HG03575 (cell line): Measurements from ENCODE around the gene JARID2.

Source experiments
- ATAC-seq: cut with Tn5 transposase; IDR thresholded peaks from one replicate; pipeline ENCODE4 v1.9.1; 2021; ENCODE audit not compliant: unreplicated experiment, insufficient number of reproducible peaks, low FRiP score; ENCODE audit errors: extremely low read depth

The JARID2 gene

DNA sequence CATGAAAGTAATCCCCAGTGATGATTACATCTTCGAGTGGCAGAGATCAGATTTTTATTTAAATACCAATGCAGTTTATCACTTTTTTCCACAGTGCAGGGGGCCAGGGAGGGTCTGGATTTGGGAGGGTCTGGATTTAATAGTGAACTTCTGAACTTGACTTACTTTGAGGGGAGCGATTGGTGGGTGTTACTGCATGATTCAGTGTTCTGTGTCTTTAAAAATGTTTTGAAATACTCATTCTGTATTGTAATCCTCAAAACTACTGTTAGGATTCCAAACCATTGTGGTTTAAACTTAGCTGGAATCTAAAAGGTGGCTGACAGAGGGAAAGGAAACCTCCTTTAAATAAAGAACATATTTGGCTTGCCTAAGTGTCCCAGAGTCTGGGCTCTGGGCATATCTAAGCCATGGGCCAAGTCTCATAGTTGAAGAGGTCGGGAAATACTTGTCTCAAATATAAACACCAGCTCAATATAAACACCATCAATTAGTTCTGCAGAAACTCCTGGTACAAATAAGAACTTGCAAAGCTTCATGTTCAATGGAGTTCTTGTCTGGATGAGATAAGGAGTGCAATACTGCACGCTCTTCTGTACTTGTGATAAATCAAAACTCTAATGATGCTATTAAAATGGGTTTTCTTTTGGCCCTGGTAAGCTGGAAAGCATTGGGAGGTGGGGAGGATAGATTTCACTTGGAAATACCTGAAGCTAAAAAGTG is 14.4 kb downstream of the JARID2 start:
- no peak for ATAC-seq

DNA sequence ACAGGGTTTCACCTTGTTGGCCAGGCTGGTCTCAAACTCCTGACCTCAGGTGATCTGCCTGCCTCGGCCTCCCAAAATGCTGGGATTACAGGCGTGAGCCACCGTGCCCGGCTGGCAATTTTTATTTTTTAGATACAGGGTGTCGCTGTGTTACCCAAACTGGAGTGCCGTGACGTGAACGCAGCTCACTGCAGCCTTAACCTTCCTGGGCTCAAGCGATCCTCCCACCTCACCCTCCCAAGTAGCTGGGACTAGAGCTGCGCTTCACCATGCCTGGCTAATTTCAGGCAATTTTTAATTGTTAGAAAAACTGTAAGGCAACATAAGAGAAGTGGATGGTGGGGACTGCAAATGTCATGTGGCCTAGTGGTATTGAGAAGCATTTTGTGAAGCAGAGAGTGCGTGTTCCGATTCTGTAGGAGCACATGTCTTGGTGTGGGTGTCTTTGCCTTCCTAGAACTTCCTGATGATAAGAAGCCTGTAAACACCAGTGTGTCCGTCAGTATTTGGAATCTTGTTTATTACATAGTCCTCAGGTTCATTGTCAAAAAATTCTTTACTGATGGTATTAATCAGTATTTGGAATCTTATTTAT is 18.0 kb downstream of the JARID2 start:
- no peak for ATAC-seq

DNA sequence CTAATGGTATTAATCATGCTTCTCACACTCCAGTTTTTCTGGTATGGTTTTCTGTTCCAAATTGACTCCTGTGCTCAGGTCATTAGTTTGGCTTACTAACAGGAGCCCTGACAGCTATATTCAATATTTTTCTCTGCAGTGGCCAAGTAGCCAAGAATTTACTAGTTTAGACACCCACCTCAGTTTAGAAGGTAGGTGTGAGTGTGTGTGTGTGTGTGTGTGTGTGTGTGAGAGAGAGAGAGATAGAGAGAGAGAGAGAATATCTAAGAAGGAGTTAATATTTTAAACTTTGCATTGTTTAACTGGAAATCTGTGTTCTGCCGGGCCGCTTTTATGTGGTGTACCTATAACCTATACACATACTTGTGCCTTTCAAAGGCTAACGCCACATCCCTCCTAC is 18.5 kb downstream of the JARID2 start:
- ATAC-seq = no peak

DNA sequence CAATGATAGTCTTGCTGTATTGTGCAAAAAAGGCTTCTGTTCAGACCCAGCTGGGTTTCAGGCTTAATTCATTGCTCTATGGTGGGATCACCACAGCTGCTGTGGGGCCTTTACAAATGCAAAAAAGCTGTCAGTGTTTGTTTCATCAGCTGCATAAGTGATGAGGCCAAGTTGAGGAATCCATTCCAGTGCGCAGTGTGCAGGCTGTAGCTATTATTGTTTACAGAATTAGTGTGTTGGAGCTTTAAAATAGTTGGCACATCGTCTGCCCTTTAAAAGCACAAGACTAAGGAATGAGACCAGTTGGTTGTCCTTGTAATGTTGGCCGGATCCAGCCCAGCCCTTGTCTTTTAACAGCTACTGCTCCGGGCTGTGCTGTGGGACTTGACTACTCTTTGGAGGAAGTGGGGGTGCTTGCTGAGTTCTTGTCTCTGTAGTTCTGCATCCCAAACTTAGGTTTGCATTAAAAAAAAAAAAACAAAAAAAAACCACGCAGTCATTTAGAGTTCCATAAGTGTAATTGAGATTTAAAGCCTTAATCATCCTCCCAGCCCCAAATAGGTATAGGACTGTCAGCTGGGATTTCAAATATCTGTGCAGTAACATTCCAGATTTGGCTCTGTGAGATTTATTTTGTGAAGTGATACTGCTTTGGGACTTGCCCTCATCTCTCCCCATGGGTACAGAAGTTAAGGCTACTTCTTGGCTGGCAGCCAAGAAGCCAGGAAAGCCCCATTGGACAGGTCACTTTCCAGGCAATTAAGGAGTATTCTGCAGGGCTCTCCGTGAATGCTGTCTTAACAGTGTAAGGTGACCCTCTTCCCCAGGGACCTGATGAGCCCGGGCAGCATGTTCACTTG is 19.3 kb downstream of the JARID2 start:
- ATAC-seq = no peak

DNA sequence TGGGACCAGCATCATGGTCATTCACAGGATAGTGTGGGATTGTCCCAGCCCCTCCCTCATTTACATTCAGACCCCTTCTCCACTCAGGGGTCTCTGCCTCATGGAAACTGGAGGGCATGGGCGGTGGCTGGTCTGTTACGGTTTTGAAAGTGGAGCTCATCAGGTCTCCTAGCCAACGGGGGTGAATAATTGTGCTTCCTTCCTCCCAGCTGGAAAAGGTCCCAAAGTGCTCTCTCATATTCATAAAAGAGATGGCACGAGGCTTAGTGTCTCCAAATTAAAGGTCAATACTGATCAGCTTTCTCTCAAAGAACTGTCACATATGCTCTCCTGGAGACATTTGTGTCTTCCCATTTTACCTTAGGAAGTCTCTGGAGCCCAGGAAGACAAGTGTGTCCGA is 19.9 kb downstream of the JARID2 start:
- ATAC-seq = no peak

DNA sequence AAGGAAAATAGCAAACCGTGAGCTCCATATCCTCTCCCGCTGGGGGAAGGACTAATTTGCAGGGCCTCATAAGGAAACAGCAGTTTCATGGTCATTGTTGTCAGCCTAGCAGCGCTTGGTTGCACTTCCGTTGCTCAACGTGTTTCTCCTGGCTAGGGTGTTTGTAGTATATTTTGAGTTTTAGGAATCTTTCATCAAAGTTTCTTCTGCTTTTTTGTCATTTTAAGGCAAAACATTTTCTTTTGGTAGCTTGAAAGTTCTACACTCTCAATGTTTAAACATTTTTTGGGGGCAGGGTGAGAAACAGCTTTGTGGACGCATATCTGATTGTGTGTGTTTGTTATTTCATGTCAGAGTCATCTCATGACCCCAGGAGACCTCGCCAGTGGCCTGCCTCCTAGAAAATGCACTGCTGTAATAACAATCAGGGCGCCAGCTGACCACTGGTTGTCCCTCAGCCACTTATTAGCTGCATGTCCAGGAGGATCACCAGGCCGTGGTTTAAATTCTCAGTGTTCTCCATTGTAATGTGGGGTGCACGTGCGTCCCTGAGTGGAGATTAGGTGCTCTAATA is 20.6 kb downstream of the JARID2 start:
- ATAC-seq = no peak

DNA sequence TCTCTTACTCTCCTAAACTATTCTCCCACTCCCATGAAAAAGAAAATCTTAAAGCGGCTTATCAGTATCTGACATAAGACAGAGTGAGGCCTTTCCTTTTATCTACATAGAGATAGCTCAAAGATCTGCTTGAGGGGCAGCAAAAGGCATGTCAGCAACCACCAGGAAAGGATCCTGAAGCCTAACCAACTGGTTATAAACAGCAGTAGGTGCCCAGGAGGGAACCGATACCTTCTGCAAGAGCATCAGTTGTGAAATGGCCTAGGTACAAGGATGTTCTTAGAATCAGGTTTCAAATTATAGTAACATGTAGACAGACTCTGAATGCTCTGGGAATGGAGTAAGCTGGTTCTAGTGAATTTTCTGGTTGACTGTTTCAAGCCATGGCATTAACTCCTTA is 21.4 kb downstream of the JARID2 start:
- ATAC-seq = no peak

DNA sequence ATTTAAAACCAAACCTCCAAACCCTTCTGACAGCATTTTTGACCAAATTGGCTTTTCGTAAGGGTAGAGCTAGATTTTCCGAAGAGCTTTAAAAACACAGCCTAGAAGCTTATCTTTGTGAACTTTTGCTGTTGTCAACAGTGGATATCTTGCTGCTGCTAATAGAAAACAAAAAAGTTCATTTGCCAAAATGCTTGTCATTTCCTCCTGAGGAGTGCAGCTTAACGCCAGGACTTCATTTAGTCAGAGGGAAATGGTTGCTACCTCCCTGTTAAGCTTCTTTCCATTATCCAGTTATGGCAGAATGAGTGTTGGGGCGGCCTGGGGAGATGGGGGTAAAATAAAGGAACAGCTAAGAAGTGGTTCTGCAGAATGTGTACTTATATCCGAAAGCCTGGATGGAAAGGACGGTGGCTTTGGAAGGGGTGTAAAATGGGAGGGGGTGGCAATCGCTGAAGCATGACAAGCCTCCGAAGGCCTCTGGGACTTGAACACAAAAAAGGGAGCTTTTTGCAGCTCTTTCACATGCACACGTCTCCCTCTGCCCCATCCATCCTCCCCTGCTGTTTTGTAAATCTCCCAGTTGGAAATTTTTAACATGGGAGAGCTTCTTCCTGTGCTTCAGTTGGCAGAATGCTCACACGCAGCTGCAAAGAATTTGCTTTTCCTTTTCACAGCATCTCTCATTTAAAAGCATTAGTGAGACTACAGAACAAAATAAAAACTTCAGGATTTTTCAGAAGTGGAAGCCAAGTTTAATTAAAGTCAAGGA is 22.5 kb downstream of the JARID2 start:
- no peak for ATAC-seq

DNA sequence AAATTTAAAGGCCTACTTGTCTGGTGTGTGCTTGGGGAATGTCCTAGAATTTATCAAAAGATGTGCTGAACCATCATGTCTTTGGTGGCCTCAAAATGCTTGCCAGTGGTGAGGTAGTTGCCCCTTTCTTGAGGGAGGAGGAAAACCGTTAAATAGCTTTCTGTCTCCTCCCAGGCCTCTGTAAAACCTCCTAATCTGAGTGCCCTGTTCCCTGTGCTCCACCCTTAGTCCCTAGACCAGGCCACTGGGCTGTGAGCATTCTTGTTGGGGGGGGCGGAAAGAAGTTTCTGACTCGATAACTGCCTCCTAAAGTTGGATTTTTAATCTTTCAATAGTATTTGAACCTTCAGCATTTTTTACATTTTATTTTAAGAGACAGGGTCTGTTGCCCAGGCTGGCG is 23.1 kb downstream of the JARID2 start:
- no peak for ATAC-seq

DNA sequence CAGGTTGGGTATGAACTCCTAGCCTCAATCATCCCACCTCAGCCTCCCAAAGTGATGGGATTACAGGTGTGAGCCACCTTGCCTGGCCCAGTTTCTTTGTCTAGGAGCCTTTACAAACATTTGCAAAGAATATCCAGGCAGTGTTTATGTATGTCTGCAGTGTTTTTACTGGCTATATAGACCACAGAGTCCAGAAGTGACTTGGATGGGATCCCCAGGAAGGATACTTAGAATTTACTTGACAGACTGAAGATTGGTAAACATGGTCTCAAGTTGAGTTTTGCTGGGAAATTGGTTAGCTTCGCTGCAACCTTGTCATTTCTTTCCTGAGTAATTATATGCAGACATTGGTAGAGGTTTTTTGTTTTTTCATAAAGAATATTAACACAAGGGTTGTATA is 23.8 kb downstream of the JARID2 start:
- no peak for ATAC-seq

DNA sequence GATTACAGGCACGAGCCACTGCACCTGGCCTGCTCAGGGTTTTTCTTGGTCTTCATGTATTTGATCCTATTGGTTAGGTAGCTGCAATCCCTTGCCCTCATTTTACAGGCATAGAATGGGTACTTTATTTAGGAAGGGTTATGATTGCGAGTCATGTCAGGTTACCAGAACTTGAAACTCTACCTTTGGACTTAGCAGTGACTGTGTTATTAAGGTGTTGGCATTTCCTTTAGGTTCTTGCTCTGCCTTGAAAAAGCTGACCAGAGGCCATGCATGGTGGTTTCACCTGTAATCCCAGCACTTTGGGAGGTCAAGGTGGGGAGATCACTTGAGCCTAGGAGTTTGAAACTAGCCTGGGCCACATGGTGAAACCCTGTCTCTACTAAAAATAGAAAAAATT is 24.5 kb downstream of the JARID2 start:
- no peak for ATAC-seq

DNA sequence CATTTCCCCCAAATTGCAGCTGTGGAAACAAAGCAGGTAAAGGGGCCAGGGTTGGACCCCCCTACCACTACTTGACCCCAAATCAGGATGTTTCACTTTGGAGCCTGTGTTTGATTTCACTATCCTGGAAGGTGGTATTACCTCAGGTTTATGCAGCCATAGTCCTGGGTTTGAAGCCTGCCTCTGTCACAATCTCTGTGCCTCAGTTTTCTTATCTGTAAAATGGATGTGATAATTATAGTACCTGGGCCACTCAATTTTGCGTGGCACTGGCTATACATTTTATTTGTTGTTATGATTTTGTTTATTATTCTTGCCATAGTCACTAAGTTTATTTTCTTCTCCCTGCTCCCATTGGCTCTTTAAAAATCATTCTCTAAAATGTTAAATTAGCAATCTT is 26.7 kb downstream of the JARID2 start:
- ATAC-seq = no peak

DNA sequence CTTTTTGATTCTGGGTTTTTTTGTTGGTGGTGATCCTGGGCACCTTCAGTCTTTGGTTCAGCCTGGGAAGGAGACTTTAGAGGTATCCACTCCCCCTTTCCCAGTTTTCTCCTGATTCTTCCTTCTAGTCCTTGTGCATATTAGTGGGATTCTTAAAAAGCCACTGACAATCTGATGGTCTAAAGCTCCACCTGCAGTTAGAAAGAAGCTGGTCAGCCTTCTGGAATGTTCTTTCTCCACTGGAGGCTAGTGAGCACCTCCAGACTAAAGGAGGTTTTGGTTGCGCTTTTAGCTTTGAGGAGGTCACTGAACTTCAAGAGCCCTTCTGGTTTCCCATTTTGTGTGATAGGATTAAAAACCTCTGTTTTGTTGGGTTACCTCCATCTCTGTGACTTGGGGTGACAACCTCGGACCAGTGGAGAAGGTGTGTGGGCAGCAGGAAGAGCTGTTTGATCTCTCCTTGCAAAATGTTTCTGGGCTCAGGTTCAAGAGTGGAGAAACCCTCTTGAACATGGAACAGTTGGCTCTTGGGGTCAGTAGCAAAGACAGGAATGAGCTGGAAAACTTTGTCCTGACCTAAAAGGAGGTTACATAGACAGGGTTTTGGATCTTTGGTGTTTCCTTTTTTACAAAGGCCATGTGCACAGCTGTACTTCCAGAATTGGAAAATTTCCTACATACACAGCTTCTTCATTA is 29.0 kb downstream of the JARID2 start:
- no peak for ATAC-seq

DNA sequence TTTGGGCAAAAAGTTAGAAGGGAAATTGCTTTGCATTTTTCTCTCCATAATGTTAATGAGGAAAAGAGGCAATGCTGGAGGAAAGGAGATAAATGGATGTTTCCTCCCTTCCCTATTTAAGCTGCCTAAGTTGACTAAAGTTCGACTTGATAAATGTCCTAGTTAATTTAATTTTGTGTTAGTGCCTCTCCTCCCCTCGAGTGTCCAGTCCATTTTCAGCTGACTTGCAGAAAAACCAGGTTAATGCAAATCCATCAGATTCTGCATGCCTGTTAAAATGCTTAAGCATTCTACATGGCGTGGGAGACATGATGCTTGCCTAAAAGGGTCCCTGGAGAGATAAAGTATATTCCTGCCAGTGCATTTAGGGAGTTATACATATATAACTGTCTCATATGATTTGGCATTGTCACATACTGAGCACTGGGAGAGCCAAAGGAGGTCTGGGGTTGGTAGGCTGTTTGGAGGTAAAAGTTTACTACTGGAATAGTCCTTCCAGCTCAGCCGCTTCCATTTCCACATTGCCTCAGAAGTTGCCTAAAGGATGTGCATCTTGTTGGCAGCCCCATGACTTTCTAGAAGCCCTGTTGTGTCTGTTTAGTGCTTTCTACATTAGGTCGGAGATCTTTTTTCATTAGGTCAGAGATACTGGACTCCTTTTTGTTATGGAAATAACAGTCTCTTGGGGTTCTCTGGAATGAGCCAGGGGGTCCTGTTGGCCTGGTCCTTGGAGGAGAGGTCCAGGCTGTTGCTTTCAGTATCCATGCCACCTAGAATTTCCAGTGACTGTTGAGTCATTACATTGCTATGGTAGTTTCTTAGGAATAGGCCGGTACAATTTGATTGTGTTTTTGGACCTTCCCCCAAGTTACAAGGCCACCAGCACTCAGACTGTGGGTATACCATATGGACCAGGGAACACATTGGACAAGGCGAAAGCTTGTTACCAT is 30.4 kb downstream of the JARID2 start:
- no peak for ATAC-seq

DNA sequence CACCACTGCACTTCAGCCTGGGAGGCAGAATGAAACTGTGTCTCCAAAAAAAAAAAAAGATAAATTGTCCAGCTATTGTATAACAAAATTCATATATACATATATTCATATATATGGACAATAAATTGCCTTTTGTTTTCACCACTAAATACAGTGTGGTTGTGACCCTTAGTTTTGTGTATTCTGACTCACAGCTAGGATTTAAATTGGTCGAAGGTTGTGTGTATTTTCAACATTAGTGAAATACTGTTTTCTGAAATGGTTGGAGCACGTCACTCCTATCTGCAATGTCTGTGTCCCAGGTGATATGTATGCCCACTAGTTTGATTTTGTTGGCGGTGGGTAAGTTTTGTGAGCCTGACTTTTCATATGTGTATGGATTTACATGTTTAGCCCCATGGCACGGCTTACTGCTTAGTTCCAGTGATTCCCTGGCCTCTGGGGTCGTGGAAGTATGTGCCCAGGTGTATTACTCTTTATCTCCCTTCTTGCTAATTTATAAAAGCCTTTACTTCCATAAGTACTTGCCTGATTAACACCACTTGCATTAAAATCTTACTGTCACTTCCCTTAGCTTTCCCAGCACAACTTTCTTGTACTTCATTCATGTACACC is 33.3 kb downstream of the JARID2 start:
- no peak for ATAC-seq

DNA sequence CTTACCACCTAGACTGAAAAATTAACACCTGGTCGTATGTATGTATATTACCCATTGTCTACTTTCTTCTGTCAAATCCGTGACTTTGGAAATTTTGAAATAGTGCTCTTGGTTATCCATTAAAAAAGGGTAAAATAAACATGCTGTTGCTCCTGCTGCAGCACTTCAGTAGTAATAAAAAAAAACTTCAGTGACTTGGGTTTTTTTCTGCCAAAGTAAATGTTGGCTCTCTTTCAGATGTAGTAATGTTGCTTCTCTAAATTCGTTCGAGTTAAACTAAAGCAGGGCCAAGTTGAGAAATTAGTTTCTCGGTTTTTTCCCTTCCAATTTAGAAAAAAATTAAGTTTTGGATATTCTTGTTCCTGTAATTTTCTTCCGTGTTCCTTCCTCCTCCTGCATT is 34.2 kb downstream of the JARID2 start:
- no peak for ATAC-seq

DNA sequence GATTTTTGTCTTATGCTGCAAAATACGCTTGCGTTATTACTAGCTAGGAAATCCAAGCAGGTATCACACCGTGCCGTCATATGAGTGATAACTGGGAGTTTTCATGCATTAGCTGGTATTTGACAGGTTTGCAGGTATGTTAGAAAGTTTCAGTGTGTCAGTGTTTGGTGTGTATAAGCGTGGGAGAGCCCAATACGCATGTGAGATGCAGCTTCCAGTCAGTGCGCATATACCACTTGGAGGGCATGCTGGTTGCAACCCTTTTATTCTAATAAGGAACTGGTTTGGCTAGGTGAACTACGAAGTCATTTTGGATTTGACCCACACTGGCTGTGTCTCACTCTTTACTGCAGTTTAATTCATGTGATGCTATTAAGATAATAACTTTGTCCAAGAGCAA is 35.1 kb downstream of the JARID2 start:
- ATAC-seq = no peak
